Measurements from ENCODE around the gene STXBP4.

GRCh38 chr17:55116440-55116914 lies 147.9 kb downstream of the STXBP4 start:
- TF ChIP-seq TEAD4 (IDR thresholded peaks at IDR 0.05; ENCODE audit: borderline replicate concordance, insufficient read depth) (no peak), CTCF (IDR thresholded peaks at IDR 0.05) (no peak), RCOR1 (IDR thresholded peaks at IDR 0.05; ENCODE audit: low read length) (no peak), REST (IDR thresholded peaks at IDR 0.05; ENCODE audit: low read depth, low read length) (no peak), EP300 (IDR thresholded peaks at IDR 0.05; ENCODE audit: borderline replicate concordance in 1 of 2, low read depth in 1 of 2, low read length in 1 of 2) (no peak), POLR2AphosphoS5 (IDR thresholded peaks at IDR 0.05; ENCODE audit: low read depth, low read length) (no peak), ELF1 (IDR thresholded peaks at IDR 0.05) (no peak)
